HG02973 (cell line): ENCODE results near the gene C1orf185.
"Not testable (repeated sequence)": the region's sequence is repeated elsewhere in the genome, so short reads cannot be mapped to it uniquely, and the experiment has no call there.

Experiments
- ATAC-seq: cut with Tn5 transposase; IDR thresholded peaks from one replicate; pipeline ENCODE4 v1.9.1; 2021; ENCODE audit warnings: moderate library complexity; ENCODE audit not compliant: unreplicated experiment

The C1orf185 gene

DNA sequence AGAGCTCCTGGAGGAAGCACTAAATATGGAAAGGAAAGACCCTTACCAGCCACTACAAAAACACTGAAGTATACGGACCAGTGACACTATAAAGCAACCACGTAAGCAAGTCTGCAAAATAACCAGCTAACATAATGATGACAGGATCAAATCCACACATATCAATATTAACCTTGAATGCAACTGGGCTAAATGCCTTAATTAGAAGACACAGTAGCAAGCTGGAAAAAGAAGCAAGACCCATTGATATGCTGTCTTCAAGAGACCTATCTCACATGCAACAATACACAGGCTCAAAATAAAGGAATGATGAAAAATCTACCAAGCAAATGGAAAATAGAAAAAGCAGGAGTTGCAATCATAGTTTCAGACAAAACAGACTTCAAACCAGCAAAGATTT is 31.0 kb downstream of the C1orf185 start:
- no peak for ATAC-seq

DNA sequence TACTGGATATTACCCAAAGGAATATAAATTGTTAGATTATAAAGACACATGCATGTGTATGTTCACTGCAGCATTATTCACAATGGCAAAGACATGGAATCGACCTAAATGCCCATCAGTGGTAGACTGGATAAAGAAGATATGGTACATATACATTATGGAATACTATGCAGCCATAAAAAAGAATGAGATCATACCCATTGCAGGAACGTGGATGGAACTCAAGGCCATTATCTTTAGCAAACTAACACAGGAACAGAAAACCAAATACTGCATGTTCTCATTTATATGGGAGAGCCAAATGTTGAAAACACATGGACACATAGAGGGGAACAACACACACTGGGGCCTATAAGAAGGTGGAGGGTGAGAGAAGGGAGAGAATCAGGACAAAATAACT is 35.7 kb downstream of the C1orf185 start:
- not testable (repeated sequence) for ATAC-seq

DNA sequence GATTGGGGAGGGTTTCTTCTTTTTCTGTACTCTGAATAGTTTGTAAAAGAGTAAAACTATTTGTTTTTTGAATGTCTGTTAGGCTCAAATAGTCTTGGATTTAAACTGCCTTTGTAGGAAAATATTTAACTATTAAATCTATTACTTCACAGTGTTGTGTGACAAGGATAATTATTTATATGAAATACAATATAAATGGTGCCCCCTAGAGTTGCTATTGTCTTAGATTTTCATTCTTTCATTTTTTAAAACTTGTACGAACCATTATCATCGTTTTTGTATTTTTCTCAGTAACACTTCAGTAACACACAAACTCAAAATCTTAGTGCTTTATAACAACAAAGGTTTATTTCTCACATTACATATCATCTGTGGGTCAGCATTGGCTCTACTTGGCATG is 37.4 kb downstream of the C1orf185 start:
- ATAC-seq = no peak

DNA sequence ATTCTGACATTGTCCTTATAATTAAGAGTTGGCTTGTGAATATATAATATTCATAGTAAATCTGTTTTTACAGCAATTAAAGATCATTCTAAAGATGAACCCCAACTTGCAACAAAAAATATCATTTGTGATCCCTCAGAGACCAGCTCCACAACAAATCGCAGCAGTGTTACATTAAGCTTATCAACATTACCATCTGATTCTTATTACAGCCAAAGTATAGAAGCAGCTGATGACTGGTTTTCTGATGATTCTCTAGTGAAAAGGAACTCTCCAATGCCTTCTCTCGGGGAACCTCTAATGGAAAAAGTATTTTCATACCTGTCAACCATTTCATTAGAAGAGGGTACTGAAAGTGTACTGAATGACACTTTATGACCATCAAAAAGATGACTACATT is 45.4 kb downstream of the C1orf185 start:
- ATAC-seq = no peak

DNA sequence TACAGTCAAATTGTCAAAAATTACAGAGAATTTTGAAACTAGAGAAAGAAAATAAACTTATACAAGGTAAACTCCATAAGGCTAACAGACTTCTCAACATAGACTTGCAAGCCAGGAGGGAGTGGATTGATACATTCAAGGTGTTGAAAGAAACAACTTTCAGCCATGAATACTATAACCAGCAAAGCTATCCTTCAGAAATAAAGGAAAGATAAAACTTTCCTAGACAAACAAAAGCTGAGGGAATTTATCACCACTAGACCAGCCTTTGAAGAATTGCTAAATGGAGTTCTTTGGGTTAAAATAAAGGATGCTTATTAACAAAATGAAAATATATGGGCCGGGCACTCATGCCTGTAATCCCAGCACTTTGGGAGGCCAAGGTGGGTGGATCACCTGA is 52.7 kb downstream of the C1orf185 start:
- ATAC-seq = no peak

DNA sequence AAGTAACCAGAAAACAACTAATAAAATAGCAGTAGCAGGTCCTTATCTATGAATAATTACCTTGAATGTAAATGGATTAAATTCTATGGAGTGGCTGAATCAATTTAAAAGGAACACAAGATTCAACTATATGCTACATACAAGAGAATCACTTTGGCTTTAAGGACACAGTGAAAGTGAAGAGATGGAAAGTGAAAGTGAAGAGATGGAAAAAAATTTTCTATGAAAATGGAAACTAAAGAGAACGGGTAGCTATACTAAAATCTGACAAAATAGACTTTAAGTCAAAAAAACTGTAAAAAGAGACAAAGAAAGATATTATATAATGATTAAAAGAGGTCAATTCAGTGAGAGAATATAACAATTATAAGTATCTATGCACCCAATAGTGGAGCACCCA is 54.7 kb downstream of the C1orf185 start:
- ATAC-seq = no peak

DNA sequence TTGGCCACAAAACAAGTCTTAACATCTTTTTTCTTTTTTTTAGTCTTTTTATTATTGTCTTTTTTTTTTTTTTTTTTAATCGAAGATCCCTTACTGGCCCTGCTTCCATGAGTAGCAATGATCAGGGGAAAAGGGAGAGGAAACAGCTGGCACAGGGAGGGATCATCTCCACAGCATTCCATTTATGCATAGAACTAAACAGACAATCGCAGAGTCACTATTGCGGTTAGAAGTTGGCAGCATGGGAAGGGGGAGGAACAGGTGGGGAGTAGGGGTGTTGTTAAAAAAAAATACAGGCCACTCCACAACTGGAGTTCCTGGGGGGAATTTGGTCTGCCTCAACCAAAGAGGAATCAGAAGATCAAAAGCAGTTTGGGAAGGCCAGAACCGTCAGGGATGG is 55.4 kb downstream of the C1orf185 start:
- no peak for ATAC-seq

DNA sequence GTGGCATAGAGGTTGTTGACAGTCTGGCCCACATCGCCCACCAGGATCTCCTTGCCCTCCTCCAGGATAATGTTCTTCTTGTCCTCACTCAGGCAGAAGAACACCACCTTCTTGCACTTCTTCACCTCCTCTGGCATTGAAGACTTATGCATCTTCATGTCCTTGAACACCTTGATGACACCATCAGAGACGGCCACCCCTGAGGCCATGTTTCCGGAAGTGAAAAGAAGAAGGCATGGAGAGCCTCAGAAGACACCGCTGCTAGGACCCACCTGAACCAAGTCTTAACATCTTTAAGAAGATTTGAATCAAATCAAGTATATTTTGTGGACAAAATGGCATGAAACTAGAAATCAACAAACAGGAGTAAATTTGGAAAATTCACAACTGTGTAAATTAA is 56.2 kb downstream of the C1orf185 start:
- ATAC-seq = no peak

DNA sequence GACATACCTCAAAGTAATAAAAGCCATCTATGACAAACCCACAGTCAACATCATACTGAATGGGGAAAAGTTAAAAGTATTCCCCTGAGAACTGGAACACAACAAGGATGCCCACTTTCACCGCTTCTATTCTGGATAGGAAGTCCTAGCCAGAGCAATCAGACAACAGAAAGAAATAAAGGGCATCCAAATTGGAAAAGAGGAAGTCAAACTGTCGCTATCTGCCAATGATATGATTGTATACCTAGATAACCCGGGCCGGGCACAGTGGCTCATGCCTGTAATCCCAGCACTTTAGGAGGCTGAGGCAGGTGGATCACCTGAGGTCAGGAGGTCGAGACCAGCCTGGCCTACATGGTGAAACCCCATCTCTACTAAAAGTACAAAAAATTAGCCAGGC is 60.5 kb downstream of the C1orf185 start:
- not testable (repeated sequence) for ATAC-seq

DNA sequence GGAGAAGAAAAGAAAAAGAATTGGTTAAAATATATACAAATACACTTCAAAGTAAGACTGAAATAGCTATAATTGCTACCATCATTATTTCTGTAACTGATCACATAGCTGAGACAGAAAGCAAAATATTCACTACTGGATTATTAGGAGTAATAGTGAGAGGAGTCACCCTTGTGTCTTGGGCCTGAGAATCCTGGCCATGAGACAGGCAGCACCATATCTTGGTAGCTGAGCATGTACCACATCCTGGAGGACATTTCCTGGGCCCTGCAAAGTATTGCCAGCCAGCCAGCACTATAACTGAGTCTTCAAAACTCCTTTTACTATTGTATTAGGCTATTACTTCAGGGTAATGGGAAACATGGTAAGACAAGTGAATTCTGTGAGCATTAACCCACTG is 63.5 kb downstream of the C1orf185 start:
- ATAC-seq = no peak

DNA sequence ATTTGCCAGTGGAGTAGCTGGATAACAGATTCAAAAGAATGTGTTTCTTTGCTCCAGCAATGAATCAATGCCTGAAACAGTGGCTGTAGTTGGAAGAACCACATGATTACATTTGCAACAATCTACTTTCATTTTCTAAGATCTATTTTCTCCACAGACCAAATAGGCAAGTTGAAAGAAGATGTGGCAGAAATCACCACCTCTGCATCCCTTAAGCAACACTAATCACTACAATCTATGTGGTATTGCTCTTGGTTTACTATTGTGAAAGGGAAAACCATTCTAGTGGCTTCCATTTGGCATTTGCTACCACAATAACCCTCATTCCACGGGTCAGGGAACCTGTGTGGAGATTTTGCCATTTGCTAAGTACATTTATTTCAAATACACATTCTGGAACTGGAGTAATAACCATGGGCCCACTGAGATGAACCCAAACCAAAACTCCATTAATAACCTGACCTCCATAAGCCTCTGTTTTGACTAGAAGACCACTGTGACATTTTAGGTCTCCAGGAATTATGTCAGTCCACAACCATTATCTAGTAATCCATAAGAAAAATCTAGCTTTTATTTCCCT is 66.3 kb downstream of the C1orf185 start:
- ATAC-seq = no peak

DNA sequence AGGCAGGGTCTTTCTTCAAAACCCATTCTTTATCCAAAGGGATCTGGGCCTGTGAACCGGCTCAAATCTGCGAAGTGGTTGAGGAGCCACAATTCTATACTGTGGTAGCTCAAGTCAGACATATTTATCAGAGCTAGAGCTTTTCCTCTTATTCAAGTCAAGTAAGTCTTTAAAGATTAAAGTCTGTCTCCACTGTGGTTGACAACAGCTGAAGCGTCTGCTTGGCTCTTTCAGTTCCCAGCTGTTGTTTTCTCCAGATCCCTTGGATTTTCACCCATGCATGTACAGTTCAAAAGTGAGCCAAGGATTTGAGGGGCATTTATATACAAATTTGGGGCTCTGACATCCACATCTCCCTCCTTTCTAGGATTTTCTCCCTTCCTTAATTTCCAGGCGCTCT is 66.9 kb downstream of the C1orf185 start:
- ATAC-seq = no peak

DNA sequence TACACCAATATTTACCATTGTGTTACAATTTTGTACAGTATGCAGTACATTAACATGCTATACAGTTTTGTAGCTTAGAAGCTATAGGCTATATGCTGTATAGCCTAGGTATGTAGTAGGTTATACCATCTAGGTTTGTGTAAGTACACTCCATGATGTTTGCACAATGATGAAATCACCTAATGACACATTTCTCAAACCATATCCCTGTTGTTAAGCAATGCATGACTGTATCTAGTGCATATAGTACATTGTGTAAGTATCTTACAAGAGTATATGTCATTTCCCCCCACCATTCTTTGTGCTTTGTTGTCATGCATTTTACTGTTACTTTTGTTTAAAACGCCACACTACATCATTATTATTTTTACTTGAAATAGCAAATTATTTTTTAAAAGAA is 68.3 kb downstream of the C1orf185 start:
- no peak for ATAC-seq

DNA sequence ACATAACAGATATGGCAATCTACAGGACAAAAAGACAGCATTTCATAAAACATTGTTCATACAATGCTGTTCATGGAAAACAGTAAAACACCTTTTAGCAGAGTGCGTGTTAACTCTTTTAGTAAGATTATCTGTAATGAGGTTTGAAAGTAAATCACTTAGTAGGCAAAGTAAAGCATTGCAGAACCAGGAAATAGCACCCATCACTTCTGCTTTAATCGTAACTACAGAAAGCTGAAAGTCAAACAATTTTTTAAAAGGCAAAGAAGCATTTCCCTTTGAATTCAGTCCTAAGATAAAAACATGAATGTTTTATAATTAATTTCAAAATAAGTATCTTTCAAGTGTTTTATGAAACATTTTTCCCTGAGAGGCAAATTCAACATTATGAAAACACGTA is 70.8 kb downstream of the C1orf185 start:
- no peak for ATAC-seq

DNA sequence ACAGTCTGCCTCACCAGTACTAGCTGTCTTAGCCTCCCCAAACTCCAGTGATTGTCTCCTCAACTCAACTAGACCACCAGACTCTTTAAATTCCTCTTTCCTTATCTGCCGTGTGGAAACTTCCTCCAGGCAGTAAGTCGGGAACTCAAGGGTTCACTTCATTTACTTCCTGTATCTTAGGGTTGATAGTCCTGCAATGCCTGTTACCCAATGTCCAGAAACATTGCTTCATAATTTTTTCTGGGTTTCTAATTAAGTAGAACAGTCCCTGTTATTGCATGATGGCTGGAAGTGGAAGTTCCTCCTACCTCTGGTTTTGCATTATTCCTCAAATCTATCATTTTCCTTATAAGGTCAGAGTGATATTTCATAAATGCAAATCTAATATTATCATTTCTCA is 73.2 kb downstream of the C1orf185 start:
- ATAC-seq = no peak

DNA sequence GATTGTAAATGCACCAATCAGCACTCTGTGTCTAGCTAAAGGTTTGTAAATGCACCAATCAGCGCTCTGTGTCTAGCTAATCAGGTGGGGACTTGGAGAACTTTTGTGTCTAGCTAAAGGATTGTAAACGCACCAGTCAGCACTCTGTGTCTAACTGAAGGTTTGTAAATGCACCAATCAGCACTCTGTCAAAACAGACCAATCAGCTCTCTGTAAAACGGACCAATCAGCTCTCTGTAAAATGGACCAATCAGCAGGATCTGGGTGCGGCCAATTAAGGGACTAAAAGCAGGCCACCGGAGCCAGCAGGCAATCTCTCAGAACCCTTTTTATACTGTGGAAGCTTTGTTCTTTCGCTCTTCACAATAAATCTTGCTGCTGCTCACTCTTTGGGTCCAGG is 76.0 kb downstream of the C1orf185 start:
- not testable (repeated sequence) for ATAC-seq

DNA sequence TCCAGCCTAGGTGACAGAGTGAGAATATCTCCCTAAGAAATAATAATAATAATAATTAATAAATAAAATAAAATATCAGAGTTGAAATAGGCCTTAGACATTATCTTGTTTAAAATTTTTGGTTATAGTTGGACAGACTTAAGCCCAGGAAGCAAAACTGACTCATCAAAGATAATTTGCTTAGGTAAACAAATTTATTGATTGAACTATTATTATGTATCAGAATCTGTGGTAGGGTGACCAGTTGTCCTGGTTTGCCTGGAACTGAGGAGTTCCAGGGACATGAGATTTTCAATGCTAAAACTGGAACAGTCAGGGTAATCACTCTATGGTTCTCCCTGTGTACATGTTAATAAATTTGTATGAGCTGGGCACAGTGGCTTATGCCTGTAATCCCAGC is 86.2 kb downstream of the C1orf185 start:
- no peak for ATAC-seq

DNA sequence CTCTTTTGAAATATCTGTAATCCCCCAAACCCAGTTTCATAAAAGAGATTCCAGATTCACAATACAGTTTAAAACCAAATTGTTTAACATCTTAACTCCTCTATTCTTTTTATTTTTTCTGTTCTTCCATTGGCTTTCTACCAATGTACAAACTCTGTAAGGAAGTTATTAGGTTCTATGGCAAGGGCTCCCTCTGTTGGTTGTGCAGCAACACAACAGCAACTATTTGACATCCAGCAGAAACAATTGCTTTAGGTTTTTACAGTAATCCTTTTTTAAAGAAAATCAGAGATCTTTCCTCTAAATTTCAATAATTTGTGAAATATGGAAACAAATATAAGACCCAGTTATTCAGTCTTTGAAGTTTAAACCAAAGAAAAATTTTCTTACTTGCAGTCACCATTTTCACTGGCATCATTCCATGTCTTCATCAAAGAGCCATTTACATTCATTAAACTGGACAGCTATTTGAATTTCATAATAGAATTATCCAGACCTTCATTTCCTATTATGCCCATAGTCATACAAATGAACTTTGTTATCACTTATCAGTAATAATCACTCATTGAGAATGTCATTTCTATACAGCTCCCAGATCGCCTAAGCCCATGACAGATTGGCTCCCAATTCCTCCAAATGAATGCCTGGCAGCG is 87.5 kb downstream of the C1orf185 start:
- no peak for ATAC-seq

DNA sequence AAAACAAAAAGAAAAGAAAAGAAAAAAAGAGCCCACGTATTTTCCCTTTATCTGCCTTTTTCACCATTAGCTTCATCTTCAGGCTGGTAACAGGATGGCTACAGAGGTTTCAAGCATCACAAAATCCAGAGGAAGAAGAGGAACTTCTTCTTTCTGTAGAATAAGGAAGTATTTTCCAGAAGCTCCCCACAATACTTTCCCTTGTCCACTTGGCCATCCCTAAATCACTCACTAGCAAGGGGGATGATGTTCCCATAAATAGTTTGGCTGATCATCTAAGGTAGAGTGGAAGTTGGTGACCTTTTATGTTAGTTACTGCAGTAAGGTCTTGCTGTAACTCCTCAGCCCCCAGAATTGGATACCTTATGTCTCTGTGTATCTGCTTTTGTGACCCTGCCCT is 88.9 kb downstream of the C1orf185 start:
- no peak for ATAC-seq

DNA sequence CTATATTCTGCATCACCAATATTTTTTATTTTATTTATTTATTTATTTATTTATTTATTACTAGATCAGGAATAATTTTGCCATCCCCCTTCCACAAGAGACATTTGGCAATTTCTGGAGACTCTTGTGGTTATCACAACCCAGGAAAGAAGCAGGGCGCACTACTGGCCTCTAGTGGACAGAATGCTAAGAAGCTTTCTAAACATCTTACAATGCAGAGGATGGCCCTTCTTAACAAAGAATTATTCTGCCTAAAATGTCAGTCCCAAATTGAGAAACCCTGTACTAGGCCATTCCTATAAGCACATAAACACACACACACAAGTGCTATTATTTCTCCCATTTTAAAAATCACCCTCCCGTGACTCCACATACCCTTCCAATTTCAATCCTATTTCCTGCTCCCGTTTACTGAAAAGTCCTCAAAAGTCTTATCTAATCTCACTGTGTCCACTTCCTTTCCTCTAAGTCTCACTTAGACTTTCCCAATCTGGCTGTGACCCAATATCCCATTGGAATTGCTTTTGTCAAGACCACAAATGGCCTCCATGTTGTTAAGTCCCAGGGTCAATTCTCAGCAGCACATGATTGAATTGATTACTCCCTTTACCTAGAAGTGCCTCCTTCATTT is 90.3 kb downstream of the C1orf185 start:
- no peak for ATAC-seq

DNA sequence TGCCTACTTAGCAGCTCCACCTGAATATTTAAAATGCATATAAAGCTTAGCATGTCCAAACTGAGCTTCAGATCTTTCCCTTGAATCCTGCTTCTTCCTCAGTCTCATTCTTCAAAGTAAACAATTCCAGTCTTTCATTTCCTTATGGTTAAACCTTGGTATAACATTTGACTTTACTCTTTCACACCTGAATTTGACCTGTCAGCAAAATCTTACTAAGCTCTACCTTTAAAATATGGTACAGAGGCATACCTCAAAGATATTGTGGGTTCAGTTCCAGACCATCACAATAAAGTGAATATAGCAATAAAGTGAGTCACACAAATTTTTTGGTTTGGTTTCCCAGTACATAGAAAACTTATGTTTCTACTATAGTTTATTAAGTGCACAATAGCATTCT is 91.5 kb downstream of the C1orf185 start:
- ATAC-seq = no peak
